ENCODE results near the gene TTC7B. TPM values are rescaled to one million over a fixed set of nuclear protein-coding genes. Genes with fewer than 3 reads are reported as not detected.

TTC7B gene
- total and polyA plus RNA-seq, 9 of the 15 experiments (the other 6 are each of a cell fraction or from before 2014, with no cell fraction given) = 2.2 to 77.2 (median 36.7) TPM

DNA sequence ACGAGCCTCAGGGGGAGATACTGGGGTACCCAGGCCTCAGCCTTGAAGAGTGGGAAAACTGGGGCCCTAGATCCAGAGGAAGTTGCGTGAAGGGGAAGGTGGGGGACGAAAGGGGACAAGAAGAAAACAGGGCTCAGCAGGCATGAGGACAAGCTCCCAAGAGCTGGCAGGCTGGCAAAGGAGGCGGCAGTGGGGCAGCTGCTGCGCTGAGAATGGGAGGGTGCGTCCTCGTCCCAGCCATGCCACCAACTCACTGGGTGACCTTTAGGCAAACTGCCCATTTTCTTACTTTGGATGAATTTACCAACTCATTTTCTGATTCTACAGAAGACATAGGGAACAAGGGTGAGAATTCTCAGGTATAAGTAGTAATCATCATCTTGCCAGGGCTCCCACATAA, 133.6 kb downstream of the TTC7B start:
- peaks cover 10% of the 10 kb centered on the region; the same call in 1 of the 3 replicates for H3K36me3 ChIP-seq (ENCODE audit: control insufficient read depth, insufficient read depth, low read length)
- intact Hi-C loops (cut with micrococcal nuclease) (no loop called here), in situ Hi-C loops (cut with MboI) (no loop called here)
- POLR2A ChIA-PET = interaction anchor here (0.6 kb wide), 2 partner anchors 220 to 299 kb away, joined by 3 read pairs; no protein-coding TSS in a partner anchor
- H2AFZ ChIP-seq (ENCODE audit: low read depth, low read length) = no peak overlapping the region
- H3K4me2 ChIP-seq (ENCODE audit: insufficient read depth, low read length) = no peak overlapping the region
- H3K9me1 ChIP-seq (ENCODE audit: control insufficient read depth, insufficient read depth, low read length) = no peaks in the 10 kb centered on the region
- no peaks in the 10 kb centered on the region for H3K27me3 ChIP-seq (ENCODE audit: control insufficient read depth in 2 of 2, insufficient read depth in 2 of 2, low read length in 2 of 2)
- FAIRE-seq (no peak), ATAC-seq (no peak), DNase-seq (ENCODE audit: extremely low read depth in 1 of 4, low spot score in 3 of 4) (no peak)
- no peaks in the 10 kb centered on the region for H3K79me2 ChIP-seq (ENCODE audit: control insufficient read depth, insufficient read depth, low read length)
- H4K20me1 ChIP-seq (replicated peaks; ENCODE audit: control insufficient read depth, insufficient read depth, low read length) = no peaks in the 10 kb centered on the region
- H3K9me3 ChIP-seq (replicated peaks; ENCODE audit: control insufficient read depth, insufficient read depth, low read depth, low read length) = no peaks in the 10 kb centered on the region
- no peaks in the 10 kb centered on the region for H3K4me1 ChIP-seq (replicated peaks in 1 of 2; ENCODE audit: control insufficient read depth in 2 of 2, insufficient read depth in 2 of 2, low read length in 2 of 2)
- H3K27ac ChIP-seq (ENCODE audit: extremely low read depth, low read depth, low read length) = no peak overlapping the region
- no TSS peak for BruUV-seq (replicated peaks)
- TF ChIP-seq XRCC4 (IDR thresholded peaks at IDR 0.05; ENCODE audit: extremely low read depth, insufficient read depth, insufficient read length) = no peak
- no peak for TF ChIP-seq NUFIP1 (IDR thresholded peaks at IDR 0.05; ENCODE audit: partially characterized antibody)
- TF ChIP-seq MEIS2 (IDR thresholded peaks at IDR 0.05; ENCODE audit: partially characterized antibody) = no peak
- TF ChIP-seq TRIM28 (IDR thresholded peaks at IDR 0.05) = no peak
- TF ChIP-seq PCBP2 (IDR thresholded peaks at IDR 0.05; ENCODE audit: low read depth, low read length, poor library complexity, severe bottlenecking) = no peak
- no peak for TF ChIP-seq MIER1 (IDR thresholded peaks at IDR 0.05; ENCODE audit: low read depth)
- no peak for TF ChIP-seq TGIF2 (CRISPR knock-in tag; IDR thresholded peaks at IDR 0.05)
- CTCF ChIA-PET (ENCODE audit: low intra/inter-chr PET ratio) = no interaction called here
- no peak overlapping the region for H3K9ac ChIP-seq (ENCODE audit: insufficient read depth in 1 of 2, low read depth in 2 of 2, low read length in 2 of 2)
- WGBS (ENCODE audit: insufficient coverage, low coverage, missing lambda C conversion rate) = 95% methylated on average over 6 of the region's 7 CpGs
- H3K4me3 ChIP-seq = no peak overlapping the region

DNA sequence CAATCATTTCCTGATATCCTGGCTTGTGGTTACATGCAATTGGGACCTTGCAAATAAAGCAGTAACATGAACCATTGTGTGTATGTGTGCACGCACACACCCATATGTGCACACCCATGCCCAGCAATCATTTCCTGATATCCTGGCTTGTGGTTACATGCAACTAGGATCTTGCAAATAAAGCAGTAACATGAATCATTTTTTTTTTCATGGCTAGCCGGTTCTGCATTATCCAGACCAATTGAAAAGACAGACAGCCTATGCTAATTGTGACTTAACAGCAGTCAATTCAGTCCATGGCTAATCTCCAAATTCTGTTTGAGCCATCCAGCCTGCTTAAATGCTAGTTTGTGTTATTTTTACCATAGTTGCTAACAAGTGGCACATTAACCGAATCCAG, 134.3 kb downstream of the TTC7B start:
- in situ Hi-C loops (cut with MboI) (no loop called here), intact Hi-C loops (cut with micrococcal nuclease) (no loop called here)
- POLR2A ChIA-PET = interaction anchor here (0.6 kb wide), 1 partner anchor 219 kb away, joined by 3 read pairs; no protein-coding TSS in a partner anchor
- FAIRE-seq = no peak
- no peaks in the 10 kb centered on the region for H3K9me3 ChIP-seq (replicated peaks; ENCODE audit: control insufficient read depth, insufficient read depth, low read depth, low read length)
- no peaks in the 10 kb centered on the region for H4K20me1 ChIP-seq (replicated peaks; ENCODE audit: control insufficient read depth, insufficient read depth, low read length)
- H3K4me3 ChIP-seq = no peak overlapping the region
- H2AFZ ChIP-seq (ENCODE audit: low read depth, low read length) = no peak overlapping the region
- peaks cover 11% of the 10 kb centered on the region; the same call in 1 of the 3 replicates for H3K36me3 ChIP-seq (ENCODE audit: control insufficient read depth, insufficient read depth, low read length)
- 81% methylated on average over 3 of the region's 3 CpGs for WGBS (ENCODE audit: insufficient coverage, low coverage, missing lambda C conversion rate)
- no peaks in the 10 kb centered on the region for H3K4me1 ChIP-seq (replicated peaks in 1 of 2; ENCODE audit: control insufficient read depth in 2 of 2, insufficient read depth in 2 of 2, low read length in 2 of 2)
- no peak for ATAC-seq
- H3K9ac ChIP-seq (ENCODE audit: insufficient read depth in 1 of 2, low read depth in 2 of 2, low read length in 2 of 2) = no peak overlapping the region
- H3K9me1 ChIP-seq (ENCODE audit: control insufficient read depth, insufficient read depth, low read length) = no peaks in the 10 kb centered on the region
- H3K27ac ChIP-seq (ENCODE audit: extremely low read depth, low read depth, low read length) = no peak overlapping the region
- DNase-seq (ENCODE audit: extremely low read depth in 1 of 4, low spot score in 3 of 4) = no peak
- H3K79me2 ChIP-seq (ENCODE audit: control insufficient read depth, insufficient read depth, low read length) = no peaks in the 10 kb centered on the region
- no peaks in the 10 kb centered on the region for H3K27me3 ChIP-seq (ENCODE audit: control insufficient read depth in 2 of 2, insufficient read depth in 2 of 2, low read length in 2 of 2)
- no peak overlapping the region for H3K4me2 ChIP-seq (ENCODE audit: insufficient read depth, low read length)
- BruUV-seq (replicated peaks) = no TSS peak
- CTCF ChIA-PET (ENCODE audit: low intra/inter-chr PET ratio) = no interaction called here
- TF ChIP-seq, protein P1, sequence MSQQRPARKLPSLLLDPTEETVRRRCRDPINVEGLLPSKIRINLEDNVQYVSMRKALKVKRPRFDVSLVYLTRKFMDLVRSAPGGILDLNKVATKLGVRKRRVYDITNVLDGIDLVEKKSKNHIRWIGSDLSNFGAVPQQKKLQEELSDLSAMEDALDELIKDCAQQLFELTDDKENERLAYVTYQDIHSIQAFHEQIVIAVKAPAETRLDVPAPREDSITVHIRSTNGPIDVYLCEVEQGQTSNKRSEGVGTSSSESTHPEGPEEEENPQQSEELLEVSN (IDR thresholded peaks at IDR 0.05; ENCODE audit: borderline replicate concordance in 1 of 2, extremely low read depth in 1 of 2, insufficient read depth in 1 of 2, insufficient read length in 1 of 2, low read depth in 1 of 2, low read length in 1 of 2, poor library complexity in 1 of 2, severe bottlenecking in 1 of 2) = no peak
- TF ChIP-seq ZNF146 (CRISPR knock-in tag; IDR thresholded peaks at IDR 0.05; ENCODE audit: unreplicated experiment) (no peak), CREM (IDR thresholded peaks at IDR 0.05; ENCODE audit: low read depth) (no peak), RB1 (IDR thresholded peaks at IDR 0.05; ENCODE audit: low read depth) (no peak), CEBPG (CRISPR knock-in tag; IDR thresholded peaks at IDR 0.05) (no peak), CEBPG (tag; conservative IDR thresholded peaks at IDR 0.05 in 1 of 2, IDR thresholded peaks at IDR 0.05 in 1 of 2) (no peak)
- TF ChIP-seq, protein P2, sequence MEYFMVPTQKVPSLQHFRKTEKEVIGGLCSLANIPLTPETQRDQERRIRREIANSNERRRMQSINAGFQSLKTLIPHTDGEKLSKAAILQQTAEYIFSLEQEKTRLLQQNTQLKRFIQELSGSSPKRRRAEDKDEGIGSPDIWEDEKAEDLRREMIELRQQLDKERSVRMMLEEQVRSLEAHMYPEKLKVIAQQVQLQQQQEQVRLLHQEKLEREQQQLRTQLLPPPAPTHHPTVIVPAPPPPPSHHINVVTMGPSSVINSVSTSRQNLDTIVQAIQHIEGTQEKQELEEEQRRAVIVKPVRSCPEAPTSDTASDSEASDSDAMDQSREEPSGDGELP (CRISPR knock-in tag; IDR thresholded peaks at IDR 0.05; ENCODE audit: borderline replicate concordance) = no peak

Data from K562 (cell line).